ENCODE data around the gene CALY. TPM values are rescaled to one million over a fixed set of nuclear protein-coding genes. Genes with fewer than 3 reads are reported as not detected.

The CALY gene
- polyA plus RNA-seq, 1 of the 3 experiments (the other 2 are of a cell fraction): 3.3 TPM

- no peak for TF ChIP-seq REST (IDR thresholded peaks at IDR 0.05; ENCODE audit: low read depth, low read length)
Measured at GRCh38 chr10:133313192-133313591, 23.5 kb downstream of the CALY start (continued).

GRCh38 chr10:133312769-133313145 is 23.9 kb downstream of the CALY start:
- H3K9ac ChIP-seq: no peak overlapping the region
- H4K20me1 ChIP-seq (ENCODE audit: insufficient read depth): peaks cover 12% of the 10 kb centered on the region
- 92% methylated on average over 9 of the region's 9 CpGs for WGBS (ENCODE audit: low lambda C conversion rate)
- no peak for DNase-seq
- CTCF ChIA-PET: interaction anchor here (3.6 kb wide), 1 partner anchor 11 kb away, joined by 15 read pairs; no protein-coding TSS in a partner anchor
- no peak overlapping the region for H3K27ac ChIP-seq (ENCODE audit: low read depth in 2 of 2, low read length in 1 of 2)
- POLR2A ChIA-PET: no interaction called here
- H3K4me3 ChIP-seq (ENCODE audit: low read depth in 2 of 2, low read length in 1 of 2): no peak overlapping the region
- H2AFZ ChIP-seq (ENCODE audit: low read depth): no peak overlapping the region
- H3F3A ChIP-seq (replicated peaks; ENCODE audit: insufficient read depth): peaks cover 13% of the 10 kb centered on the region
- peaks cover 12% of the 10 kb centered on the region for H3K79me2 ChIP-seq (ENCODE audit: insufficient read depth)
- H3K4me2 ChIP-seq: no peak overlapping the region
- peaks cover 7 to 26% of the 10 kb centered on the region in 2 experiments for H3K36me3 ChIP-seq (replicated peaks in 1 of 2; ENCODE audit: control insufficient read depth in 1 of 2, insufficient read depth in 2 of 2, low read length in 1 of 2)
- H3K4me1 ChIP-seq (ENCODE audit: control insufficient read depth in 1 of 2, insufficient read depth in 2 of 2, low read depth in 1 of 2, low read length in 1 of 2): peaks cover 0 to 10% of the 10 kb centered on the region in 2 experiments; a peak in 1 of 4 replicates
- H3K9me3 ChIP-seq: no peaks in the 10 kb centered on the region
- TF ChIP-seq CHD2 (IDR thresholded peaks at IDR 0.05; ENCODE audit: low read length, partially characterized antibody) (no peak), YY1 (IDR thresholded peaks at IDR 0.05; ENCODE audit: low read depth) (no peak), USF1 (IDR thresholded peaks at IDR 0.05; ENCODE audit: borderline replicate concordance, low read depth) (no peak), TAF1 (IDR thresholded peaks at IDR 0.05; ENCODE audit: borderline replicate concordance, low read depth, low read length) (no peak), IRF3 (IDR thresholded peaks at IDR 0.05; ENCODE audit: low read depth, low read length) (no peak), REST (IDR thresholded peaks at IDR 0.05; ENCODE audit: low read depth, low read length) (no peak), JUND (IDR thresholded peaks at IDR 0.05) (no peak)
- TF ChIP-seq, protein P1, sequence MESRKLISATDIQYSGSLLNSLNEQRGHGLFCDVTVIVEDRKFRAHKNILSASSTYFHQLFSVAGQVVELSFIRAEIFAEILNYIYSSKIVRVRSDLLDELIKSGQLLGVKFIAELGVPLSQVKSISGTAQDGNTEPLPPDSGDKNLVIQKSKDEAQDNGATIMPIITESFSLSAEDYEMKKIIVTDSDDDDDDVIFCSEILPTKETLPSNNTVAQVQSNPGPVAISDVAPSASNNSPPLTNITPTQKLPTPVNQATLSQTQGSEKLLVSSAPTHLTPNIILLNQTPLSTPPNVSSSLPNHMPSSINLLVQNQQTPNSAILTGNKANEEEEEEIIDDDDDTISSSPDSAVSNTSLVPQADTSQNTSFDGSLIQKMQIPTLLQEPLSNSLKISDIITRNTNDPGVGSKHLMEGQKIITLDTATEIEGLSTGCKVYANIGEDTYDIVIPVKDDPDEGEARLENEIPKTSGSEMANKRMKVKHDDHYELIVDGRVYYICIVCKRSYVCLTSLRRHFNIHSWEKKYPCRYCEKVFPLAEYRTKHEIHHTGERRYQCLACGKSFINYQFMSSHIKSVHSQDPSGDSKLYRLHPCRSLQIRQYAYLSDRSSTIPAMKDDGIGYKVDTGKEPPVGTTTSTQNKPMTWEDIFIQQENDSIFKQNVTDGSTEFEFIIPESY (IDR thresholded peaks at IDR 0.05; ENCODE audit: borderline replicate concordance, low read depth): no peak
- no peaks in the 10 kb centered on the region for H3K27me3 ChIP-seq (ENCODE audit: insufficient read depth)
- no peaks in the 10 kb centered on the region for H3K9me2 ChIP-seq

Measured in SK-N-SH (cell line).